Measurements from ENCODE around the gene PRKCB. TPM values are rescaled to one million over a fixed set of nuclear protein-coding genes. Genes with fewer than 3 reads are reported as not detected.

The PRKCB gene
- polyA plus RNA-seq, 3 donors, result 57.4 to 87.4 (median 75.5) TPM

GRCh38 chr16:23943604-23944003 lies 107.8 kb downstream of the PRKCB start:
- Histone ChIP-seq H3K36me3 (replicated peaks in 1 of 2; ENCODE audit: control insufficient read depth in 1 of 2, insufficient read depth in 2 of 2, low read length in 2 of 2) (peaks cover 0 to 14% of the 10 kb centered on the region in 2 donors), H3K4me1 (ENCODE audit: control insufficient read depth in 1 of 2, insufficient read depth in 2 of 2, low read length in 2 of 2) (no peaks in the 10 kb centered on the region), H3K9me3 (replicated peaks in 1 of 2; ENCODE audit: control insufficient read depth in 1 of 2, insufficient read depth in 1 of 2, low read length in 2 of 2) (no peaks in the 10 kb centered on the region), H3K27me3 (ENCODE audit: control insufficient read depth in 2 of 2, insufficient read depth in 2 of 2, low read length in 2 of 2) (no peaks in the 10 kb centered on the region), H4K20me1 (ENCODE audit: insufficient read depth, low read length) (peaks cover 98% of the 10 kb centered on the region), H3K27ac (ENCODE audit: low read depth in 1 of 2, low read length in 2 of 2) (no peak overlapping the region), H3K4me3 (replicated peaks in 1 of 3; ENCODE audit: low read depth in 2 of 3, low read length in 3 of 3) (no peak overlapping the region), H3K79me2 (ENCODE audit: insufficient read depth, low read length) (peaks cover 76% of the 10 kb centered on the region), H3K4me2 (replicated peaks; ENCODE audit: extremely low read depth, low read length, poor library complexity, severe bottlenecking) (no peak overlapping the region), H3K9ac (ENCODE audit: insufficient read depth, low read length, poor library complexity, severe bottlenecking) (no peak overlapping the region), H2AFZ (ENCODE audit: insufficient read depth, low read depth, low read length, poor library complexity, severe bottlenecking) (no peak overlapping the region)
- no peak overlapping the region for H3K27ac Mint-ChIP-seq
- TF ChIP-seq CTCF (IDR thresholded peaks at IDR 0.05), result no peak
- WGBS (ENCODE audit: insufficient coverage), result no CpG with 5 or more reads among the region's 6 CpGs
- peaks cover 16 to 21% of the 10 kb centered on the region in 2 donors for H3K36me3 Mint-ChIP-seq
- DNase-seq, result no peak
- no peak overlapping the region for H3K4me3 Mint-ChIP-seq
- H3K4me1 Mint-ChIP-seq, result peaks cover 35% of the 10 kb centered on the region
- H3K27me3 Mint-ChIP-seq (ENCODE audit: low read depth in 3 of 3), result peaks cover 0 to 2% (median 0%) of the 10 kb centered on the region in 3 donors
- peaks cover 0 to 2% (median 0%) of the 10 kb centered on the region in 7 donors for H3K9me3 Mint-ChIP-seq
- intact Hi-C loops (cut with micrococcal nuclease), result no loop called here

GRCh38 chr16:23944381-23944780 lies 108.6 kb downstream of the PRKCB start:
- Histone ChIP-seq H3K36me3 (replicated peaks in 1 of 2; ENCODE audit: control insufficient read depth in 1 of 2, insufficient read depth in 2 of 2, low read length in 2 of 2) (peaks cover 0 to 14% of the 10 kb centered on the region in 2 donors), H4K20me1 (ENCODE audit: insufficient read depth, low read length) (peaks cover 98% of the 10 kb centered on the region), H3K9ac (ENCODE audit: insufficient read depth, low read length, poor library complexity, severe bottlenecking) (no peak overlapping the region), H3K4me1 (ENCODE audit: control insufficient read depth in 1 of 2, insufficient read depth in 2 of 2, low read length in 2 of 2) (peaks cover 4 to 7% of the 10 kb centered on the region in 2 donors), H3K27me3 (ENCODE audit: control insufficient read depth in 2 of 2, insufficient read depth in 2 of 2, low read length in 2 of 2) (no peaks in the 10 kb centered on the region), H3K27ac (ENCODE audit: low read depth in 1 of 2, low read length in 2 of 2) (peak overlapping the region in 1 of 2 donors; percentile 3), H3K4me3 (replicated peaks in 1 of 3; ENCODE audit: low read depth in 2 of 3, low read length in 3 of 3) (no peak overlapping the region), H3K79me2 (ENCODE audit: insufficient read depth, low read length) (peaks cover 78% of the 10 kb centered on the region), H3K4me2 (replicated peaks; ENCODE audit: extremely low read depth, low read length, poor library complexity, severe bottlenecking) (no peak overlapping the region), H2AFZ (ENCODE audit: insufficient read depth, low read depth, low read length, poor library complexity, severe bottlenecking) (no peak overlapping the region), H3K9me3 (replicated peaks in 1 of 2; ENCODE audit: control insufficient read depth in 1 of 2, insufficient read depth in 1 of 2, low read length in 2 of 2) (no peaks in the 10 kb centered on the region)
- no peak overlapping the region for H3K4me3 Mint-ChIP-seq
- H3K27me3 Mint-ChIP-seq (ENCODE audit: low read depth in 3 of 3), result peaks cover 0 to 2% (median 0%) of the 10 kb centered on the region in 3 donors
- no peak for TF ChIP-seq CTCF (IDR thresholded peaks at IDR 0.05)
- peaks cover 16 to 24% of the 10 kb centered on the region in 2 donors for H3K36me3 Mint-ChIP-seq
- peak overlapping the region in 1 of 7 donors; percentile 75 for H3K27ac Mint-ChIP-seq
- intact Hi-C loops (cut with micrococcal nuclease), result no loop called here
- peaks cover 0 to 2% (median 0%) of the 10 kb centered on the region in 7 donors for H3K9me3 Mint-ChIP-seq
- peaks cover 40% of the 10 kb centered on the region for H3K4me1 Mint-ChIP-seq
- no peak for DNase-seq
- no CpG with 5 or more reads among the region's 1 CpG for WGBS (ENCODE audit: insufficient coverage)

Measured in CD14-positive monocyte (primary cell).